A673 (cell line): Measurements from ENCODE around the gene ITK. TPM values are rescaled to one million over a fixed set of nuclear protein-coding genes. Genes with fewer than 3 reads are reported as not detected.

Experiments
- BruUV-seq: library from RNA; stranded (reverse); fragments of 400-500 nt; replicated peaks from 2 replicates; lab custom pipeline; 2021; lab: Mats Ljungman, UMichigan
- CTCF ChIA-PET: fragments of 300-600 bp; sonication (Branson Sonifier 250); formaldehyde crosslinking; loops from one replicate; lab custom pipeline; 2022; ENCODE audit warnings: antibody characterized with exemption; lab: Charles Lee
- POLR2A ChIA-PET: fragments of 300-600 bp; sonication (Branson Sonifier 250); formaldehyde crosslinking; loops from one replicate; lab custom pipeline; 2022; ENCODE audit warnings: antibody characterized with exemption; ENCODE audit not compliant: low non-redundant PET; lab: Charles Lee
- DNase-seq: peaks from one replicate; pipeline ENCODE4 v3.0.0-alpha.2; 2015; ENCODE audit warnings: low spot score
- H3K27ac ChIP-seq: fragments of 200-600 bp; sonication (generic); 2 replicates; pipeline ENCODE4 v1.5.1; 2016; ENCODE audit warnings: mixed run types, low read depth, mild to moderate bottlenecking, mixed read lengths, antibody characterized with exemption, low read length; ENCODE audit not compliant: poor library complexity, severe bottlenecking
- H3K27me3 ChIP-seq: fragments of 200-600 bp; sonication (generic); replicated peaks from 2 replicates; pipeline ENCODE4 v1.6.1; 2017; ENCODE audit warnings: mixed run types, low read depth, mild to moderate bottlenecking, mixed read lengths, antibody characterized with exemption, low read length; ENCODE audit not compliant: insufficient read depth, poor library complexity
- H3K36me3 ChIP-seq: fragments of 200-600 bp; sonication (generic); 2 replicates; pipeline ENCODE4 v1.6.1; 2016; ENCODE audit warnings: mixed run types, mild to moderate bottlenecking, mixed read lengths, antibody characterized with exemption, low read length; ENCODE audit not compliant: insufficient read depth, poor library complexity, severe bottlenecking
- H3K4me1 ChIP-seq: fragments of 200-600 bp; sonication (generic); 2 replicates; pipeline ENCODE4 v1.6.1; 2017; ENCODE audit warnings: mixed run types, mild to moderate bottlenecking, mixed read lengths, antibody characterized with exemption, low read length; ENCODE audit not compliant: insufficient read depth, poor library complexity, severe bottlenecking
- H3K4me3 ChIP-seq: fragments of 200-600 bp; sonication (generic); 2 replicates; pipeline ENCODE4 v1.5.1; 2016; ENCODE audit warnings: low read depth, mixed run types, mild to moderate bottlenecking, mixed read lengths, low read length; ENCODE audit not compliant: poor library complexity, severe bottlenecking
- H3K9me3 ChIP-seq: fragments of 200-600 bp; sonication (generic); 2 replicates; pipeline ENCODE4 v1.6.1; 2016; ENCODE audit warnings: mixed run types, low read depth, mild to moderate bottlenecking, mixed read lengths, antibody characterized with exemption, low read length; ENCODE audit not compliant: poor library complexity, severe bottlenecking
- EZH2 ChIP-seq: fragments of 200-600 bp; sonication (generic); IDR thresholded peaks from 2 replicates; pipeline ENCODE4 v1.6.1; 2017; ENCODE audit warnings: borderline replicate concordance, low read depth, mild to moderate bottlenecking, mixed read lengths, antibody characterized with exemption, low read length; ENCODE audit not compliant: poor library complexity, severe bottlenecking
- intact Hi-C: fragments of 100-400 bp; cut with micrococcal nuclease; formaldehyde crosslinking; loops from one replicate; pipeline ENCODE4 v1.10.0; 2022; ENCODE audit not compliant: unreplicated experiment
- total RNA-seq: library from RNA; stranded (reverse); gene quantifications from 2 replicates; pipeline ENCODE4 v1.2.3, GENCODE V29; 2021
- TF ChIP-seq, protein P1 (sequence below): fragments of 300-800, 200-600 bp; sonication (generic); conservative IDR thresholded peaks from 2 replicates; pipeline ENCODE4 v1.5.1; 2017; ENCODE audit warnings: low read depth, mild to moderate bottlenecking, antibody characterized with exemption, low read length, moderate library complexity, mixed read lengths

The ITK gene
- total RNA-seq, 1 experiment from 2014 or later, result not detected

DNA sequence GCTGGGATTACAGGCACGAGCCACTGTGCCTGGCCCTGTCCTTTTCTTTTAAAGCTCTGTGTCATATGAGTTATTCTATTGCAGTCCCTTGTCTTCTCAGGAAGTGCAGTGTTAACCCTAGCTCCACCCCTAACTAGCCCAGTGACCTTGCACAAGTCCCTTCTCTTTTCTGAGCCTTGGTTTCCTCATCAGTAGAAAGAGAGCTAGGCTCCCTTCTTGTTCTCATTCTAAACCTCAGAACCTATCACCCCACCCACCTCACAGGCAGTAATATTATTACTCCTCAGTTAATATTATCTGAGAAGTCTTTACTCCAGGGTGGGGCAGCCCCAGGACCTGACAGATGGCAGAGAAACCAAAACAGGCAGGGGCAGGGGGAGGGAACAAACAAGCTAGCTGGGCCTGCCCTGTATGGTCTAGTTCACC lies 92.5 kb downstream of the ITK start:
- no TSS peak for BruUV-seq
- intact Hi-C loops, result no loop called here
- no peak for TF ChIP-seq EZH2
- TF ChIP-seq, protein P1, sequence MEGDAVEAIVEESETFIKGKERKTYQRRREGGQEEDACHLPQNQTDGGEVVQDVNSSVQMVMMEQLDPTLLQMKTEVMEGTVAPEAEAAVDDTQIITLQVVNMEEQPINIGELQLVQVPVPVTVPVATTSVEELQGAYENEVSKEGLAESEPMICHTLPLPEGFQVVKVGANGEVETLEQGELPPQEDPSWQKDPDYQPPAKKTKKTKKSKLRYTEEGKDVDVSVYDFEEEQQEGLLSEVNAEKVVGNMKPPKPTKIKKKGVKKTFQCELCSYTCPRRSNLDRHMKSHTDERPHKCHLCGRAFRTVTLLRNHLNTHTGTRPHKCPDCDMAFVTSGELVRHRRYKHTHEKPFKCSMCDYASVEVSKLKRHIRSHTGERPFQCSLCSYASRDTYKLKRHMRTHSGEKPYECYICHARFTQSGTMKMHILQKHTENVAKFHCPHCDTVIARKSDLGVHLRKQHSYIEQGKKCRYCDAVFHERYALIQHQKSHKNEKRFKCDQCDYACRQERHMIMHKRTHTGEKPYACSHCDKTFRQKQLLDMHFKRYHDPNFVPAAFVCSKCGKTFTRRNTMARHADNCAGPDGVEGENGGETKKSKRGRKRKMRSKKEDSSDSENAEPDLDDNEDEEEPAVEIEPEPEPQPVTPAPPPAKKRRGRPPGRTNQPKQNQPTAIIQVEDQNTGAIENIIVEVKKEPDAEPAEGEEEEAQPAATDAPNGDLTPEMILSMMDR, result no peak
- Histone ChIP-seq H3K27me3 (no peaks in the 10 kb centered on the region), H3K27ac (no peak overlapping the region), H3K9me3 (no peaks in the 10 kb centered on the region), H3K4me3 (no peak overlapping the region), H3K36me3 (no peaks in the 10 kb centered on the region), H3K4me1 (no peaks in the 10 kb centered on the region)
- CTCF ChIA-PET, result no interaction called here
- no peak for DNase-seq
- POLR2A ChIA-PET, result interaction anchor here (0.6 kb wide), 1 partner anchor 665 kb away, joined by 5 read pairs; no protein-coding TSS in a partner anchor

DNA sequence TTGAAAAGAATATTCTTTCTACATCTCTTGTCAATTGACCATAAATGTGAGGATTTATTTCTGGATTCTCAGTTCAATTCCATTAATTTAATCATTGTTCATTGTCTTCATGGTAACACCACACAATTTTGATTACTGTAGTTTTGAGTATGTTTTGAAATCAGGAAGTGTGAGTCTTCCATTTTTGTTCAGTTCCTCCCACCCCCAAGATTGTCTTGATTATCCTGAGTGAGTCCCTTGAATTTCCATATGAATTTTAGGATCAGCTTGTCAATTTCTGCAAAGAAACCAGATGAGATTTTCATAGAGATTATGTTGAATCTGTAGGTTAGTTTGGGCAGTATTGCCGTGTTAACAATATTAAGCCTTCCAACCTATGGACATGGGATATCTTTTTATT lies 94.8 kb downstream of the ITK start:
- intact Hi-C loops, result no loop called here

DNA sequence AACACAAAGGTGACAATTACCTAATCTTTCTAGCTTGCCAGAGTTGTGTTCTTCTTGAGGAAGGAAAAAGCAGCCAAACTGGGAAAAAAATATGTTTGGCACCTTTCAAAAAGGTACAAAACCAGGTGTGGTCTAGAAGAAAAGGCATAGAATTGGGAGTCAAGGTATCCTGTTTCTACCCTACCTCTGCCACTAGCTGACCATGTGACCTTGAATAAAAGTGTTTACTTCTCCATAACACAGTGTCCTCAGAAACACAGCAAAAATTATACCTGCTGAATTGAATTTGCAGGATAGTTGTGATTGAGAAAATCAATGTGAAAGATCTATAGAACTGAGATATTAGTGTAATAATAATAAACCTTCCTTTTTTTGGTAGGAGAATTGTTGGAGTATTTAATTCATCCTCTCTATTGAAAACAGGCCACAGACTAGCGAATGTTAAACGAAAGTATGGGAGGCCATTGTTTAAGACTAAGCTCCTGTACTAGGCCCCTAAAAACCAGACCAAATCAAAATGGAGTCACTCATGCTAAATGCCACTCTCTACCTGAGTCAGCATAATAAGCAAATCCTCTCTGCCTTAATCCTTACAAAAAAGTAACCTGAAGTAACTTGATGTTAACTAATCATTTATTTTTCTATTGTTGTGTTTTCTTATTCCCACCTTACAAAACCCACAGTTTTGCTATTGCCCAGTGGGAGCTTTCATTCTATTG lies 97.8 kb downstream of the ITK start:
- POLR2A ChIA-PET, result no interaction called here
- intact Hi-C loops, result no loop called here

More for the DNA sequence above, 94.8 kb downstream of the ITK start:
- Histone ChIP-seq H3K27ac (no peak overlapping the region), H3K27me3 (no peaks in the 10 kb centered on the region), H3K9me3 (no peaks in the 10 kb centered on the region), H3K4me3 (no peak overlapping the region), H3K4me1 (no peaks in the 10 kb centered on the region), H3K36me3 (no peaks in the 10 kb centered on the region)
- BruUV-seq, result no TSS peak
- CTCF ChIA-PET, result no interaction called here
- POLR2A ChIA-PET, result no interaction called here
- TF ChIP-seq, protein P1, result no peak
- TF ChIP-seq EZH2, result no peak
- no peak for DNase-seq

More for the DNA sequence above, 97.8 kb downstream of the ITK start:
- Histone ChIP-seq H3K4me3 (no peak overlapping the region), H3K36me3 (no peaks in the 10 kb centered on the region), H3K27me3 (no peaks in the 10 kb centered on the region), H3K9me3 (no peaks in the 10 kb centered on the region), H3K27ac (no peak overlapping the region), H3K4me1 (no peaks in the 10 kb centered on the region)
- no TSS peak for BruUV-seq
- TF ChIP-seq EZH2, result no peak
- TF ChIP-seq, protein P1, result no peak
- CTCF ChIA-PET, result no interaction called here
- DNase-seq, result no peak
